KOPT-K1 (cell line): ENCODE data around the gene FNTB.
"Not testable (repeated sequence)": the region's sequence is repeated elsewhere in the genome, so short reads cannot be mapped to it uniquely, and the experiment has no call there.

Experiments used
- H3K27ac ChIP-seq: fragments of 200-600 bp; sonication (generic); 2 replicates; pipeline ENCODE4 v1.5.1; 2016; ENCODE audit warnings: antibody characterized with exemption, mild to moderate bottlenecking, low read depth, low read length; ENCODE audit not compliant: poor library complexity, severe bottlenecking
- H3K36me3 ChIP-seq: fragments of 200-600 bp; sonication (generic); 2 replicates; pipeline ENCODE4 v1.5.1; 2017; ENCODE audit warnings: antibody characterized with exemption, mild to moderate bottlenecking, low read length, moderate library complexity; ENCODE audit not compliant: insufficient read depth
- H3K9me3 ChIP-seq: fragments of 200-600 bp; sonication (generic); 2 replicates; pipeline ENCODE4 v1.5.1; 2017; ENCODE audit warnings: antibody characterized with exemption, low read length, mild to moderate bottlenecking; ENCODE audit not compliant: insufficient read depth, poor library complexity, severe bottlenecking

The FNTB gene

GRCh38 chr14:65082930-65083329, 96.2 kb downstream of the FNTB start:
- H3K9me3 ChIP-seq = peaks cover 21% of the 10 kb centered on the region
- H3K36me3 ChIP-seq = peaks cover 97% of the 10 kb centered on the region
- no peak overlapping the region for H3K27ac ChIP-seq

DNA sequence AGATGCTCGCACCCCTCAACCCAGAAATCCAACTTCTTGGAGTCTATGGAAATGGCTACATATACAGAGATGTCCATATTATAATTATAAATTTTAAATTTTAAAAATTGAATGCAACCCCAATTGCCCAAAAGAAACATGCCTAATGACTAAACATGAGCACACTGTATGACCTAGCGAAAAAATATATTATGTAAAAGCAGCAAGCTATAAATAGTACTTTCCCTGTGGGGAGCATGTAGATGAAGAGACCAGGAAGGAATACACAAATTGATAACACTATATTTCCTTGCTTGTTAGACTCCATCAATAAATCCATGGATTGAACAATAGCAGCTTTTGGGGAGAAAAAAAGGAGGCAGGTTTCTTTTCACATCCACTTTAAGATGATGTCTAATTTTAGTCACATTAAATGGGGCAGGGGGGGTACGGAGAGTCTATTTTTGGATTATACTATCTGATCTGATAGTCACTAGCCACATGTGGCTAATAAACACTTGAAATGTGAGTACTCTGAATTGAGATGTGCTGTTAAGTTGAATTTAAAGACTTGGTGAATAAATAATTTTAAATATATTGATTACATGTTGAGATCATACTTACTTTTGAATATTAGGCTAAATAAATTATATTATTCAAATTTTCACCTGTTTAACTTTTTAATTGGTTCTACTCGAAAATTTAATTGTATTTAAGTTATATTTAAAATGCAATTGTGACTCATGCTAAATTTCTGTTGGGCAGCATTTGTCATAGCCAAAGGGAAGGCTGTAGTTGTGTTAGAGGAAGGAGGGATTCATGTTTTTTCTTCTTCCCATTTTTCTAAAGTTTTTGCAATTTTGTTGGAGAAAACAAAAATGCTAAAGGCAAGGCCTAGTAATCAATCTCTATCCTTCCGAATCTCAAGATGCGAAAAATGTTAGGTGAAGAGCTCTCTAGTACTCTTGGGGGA, 98.1 kb downstream of the FNTB start:
- Histone ChIP-seq H3K9me3 (peaks cover 40% of the 10 kb centered on the region), H3K27ac (no peak overlapping the region), H3K36me3 (peaks cover 99% of the 10 kb centered on the region)

- H3K36me3 ChIP-seq = peaks cover 99% of the 10 kb centered on the region
- peaks cover 45% of the 10 kb centered on the region for H3K9me3 ChIP-seq
- not testable (repeated sequence) for H3K27ac ChIP-seq
Observed at GRCh38 chr14:65086686-65087085, 100.0 kb downstream of the FNTB start.

DNA sequence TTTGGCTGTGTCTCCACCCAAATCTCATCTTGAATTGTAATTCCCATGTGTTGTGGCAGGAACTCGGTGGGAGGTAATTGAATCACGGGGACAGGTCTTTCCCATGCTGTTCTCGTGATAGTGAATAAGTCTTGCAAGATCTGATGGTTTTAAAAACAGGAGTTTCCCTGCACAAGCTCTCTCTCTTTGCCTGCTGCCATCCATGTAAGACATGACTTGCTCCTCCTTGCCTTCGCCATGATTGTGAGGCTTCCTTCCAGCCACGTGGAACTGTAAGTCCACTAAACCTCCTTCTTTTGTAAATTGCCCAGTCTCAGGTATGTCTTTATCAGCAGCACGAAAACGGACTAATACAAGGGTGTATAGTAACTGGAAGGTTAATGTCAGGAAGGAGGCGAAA, 101.1 kb downstream of the FNTB start:
- H3K27ac ChIP-seq = not testable (repeated sequence)
- peaks cover 99% of the 10 kb centered on the region for H3K36me3 ChIP-seq
- peaks cover 45% of the 10 kb centered on the region for H3K9me3 ChIP-seq

GRCh38 chr14:65092349-65092748, 105.7 kb downstream of the FNTB start:
- no peak overlapping the region for H3K27ac ChIP-seq
- H3K36me3 ChIP-seq = peaks cover 100% of the 10 kb centered on the region
- peaks cover 30% of the 10 kb centered on the region for H3K9me3 ChIP-seq

- Histone ChIP-seq H3K27ac (peak overlapping the region; percentile 12), H3K36me3 (peaks cover 79% of the 10 kb centered on the region), H3K9me3 (no peaks in the 10 kb centered on the region)
Observed at GRCh38 chr14:65095633-65096205, 109.0 kb downstream of the FNTB start.

DNA sequence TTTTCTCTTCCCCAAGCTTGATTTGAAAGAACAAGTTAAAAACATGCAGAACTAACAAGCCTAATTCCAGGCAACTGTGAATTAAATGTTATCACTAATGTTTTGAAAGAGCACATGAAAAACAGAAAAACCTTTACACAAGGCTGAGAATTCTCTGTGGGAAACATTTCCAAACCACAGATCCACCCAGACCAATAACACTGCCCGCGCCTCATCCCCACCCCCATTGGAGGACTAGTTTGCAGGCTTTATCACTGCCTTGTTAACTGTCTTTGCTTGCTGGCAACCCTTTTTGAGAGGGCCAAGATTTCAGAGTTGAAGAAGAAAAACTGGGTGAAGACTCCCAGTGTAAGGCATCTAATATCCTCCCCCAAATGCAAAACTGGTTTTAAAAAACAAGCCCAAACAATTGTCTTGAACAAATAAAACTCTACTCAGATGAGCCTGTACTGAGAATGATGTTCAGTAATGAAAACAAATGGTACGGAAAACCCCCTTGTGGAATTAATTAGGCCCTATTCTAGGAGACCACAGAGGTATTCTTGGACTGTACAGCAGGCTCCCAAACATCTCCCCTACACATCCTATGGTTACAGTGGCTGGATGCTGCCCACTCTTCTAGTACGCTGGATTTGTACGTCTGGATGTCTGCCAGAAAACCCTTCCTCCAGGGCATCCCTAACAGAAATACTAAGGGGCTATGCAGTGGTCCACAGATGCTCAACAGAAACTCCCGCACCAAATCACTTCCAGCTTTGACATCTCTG, 109.8 kb downstream of the FNTB start:
- H3K27ac ChIP-seq = peak overlapping the region; percentile 12
- H3K36me3 ChIP-seq = peaks cover 71% of the 10 kb centered on the region
- H3K9me3 ChIP-seq = no peaks in the 10 kb centered on the region

- H3K9me3 ChIP-seq = no peaks in the 10 kb centered on the region
- peak overlapping the region; percentile 82 for H3K27ac ChIP-seq
- peaks cover 51% of the 10 kb centered on the region for H3K36me3 ChIP-seq
Observed at GRCh38 chr14:65098586-65098985, 111.9 kb downstream of the FNTB start.

DNA sequence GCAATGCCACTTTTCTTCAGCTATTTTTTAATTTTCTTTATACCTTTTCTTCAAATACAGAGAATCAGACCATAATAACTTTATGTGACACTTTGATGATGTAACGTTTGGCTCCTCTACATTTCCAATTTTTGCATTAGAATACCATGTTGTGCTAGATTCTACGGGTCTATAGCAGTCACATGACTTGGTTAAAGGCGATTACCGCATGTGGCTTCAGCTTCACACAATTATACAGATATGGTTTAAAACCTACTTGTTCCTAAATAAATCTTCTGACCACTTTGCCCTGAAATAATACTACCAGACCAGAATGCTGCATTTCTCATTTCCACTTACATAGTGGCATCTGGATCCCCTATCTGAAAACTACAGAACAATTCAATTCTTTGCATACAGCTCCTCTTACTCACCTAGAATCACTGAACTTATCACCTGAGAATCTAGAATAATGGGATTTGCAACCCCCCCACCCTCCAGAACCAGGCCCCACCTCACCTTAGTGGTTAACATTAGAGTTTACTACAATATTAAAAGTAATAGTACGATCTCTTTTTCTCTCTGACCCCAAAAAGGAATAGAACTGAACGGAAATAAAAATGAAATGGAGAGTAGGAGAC, 114.3 kb downstream of the FNTB start:
- Histone ChIP-seq H3K9me3 (no peaks in the 10 kb centered on the region), H3K27ac (peak overlapping the region; percentile 91), H3K36me3 (peaks cover 26% of the 10 kb centered on the region)

DNA sequence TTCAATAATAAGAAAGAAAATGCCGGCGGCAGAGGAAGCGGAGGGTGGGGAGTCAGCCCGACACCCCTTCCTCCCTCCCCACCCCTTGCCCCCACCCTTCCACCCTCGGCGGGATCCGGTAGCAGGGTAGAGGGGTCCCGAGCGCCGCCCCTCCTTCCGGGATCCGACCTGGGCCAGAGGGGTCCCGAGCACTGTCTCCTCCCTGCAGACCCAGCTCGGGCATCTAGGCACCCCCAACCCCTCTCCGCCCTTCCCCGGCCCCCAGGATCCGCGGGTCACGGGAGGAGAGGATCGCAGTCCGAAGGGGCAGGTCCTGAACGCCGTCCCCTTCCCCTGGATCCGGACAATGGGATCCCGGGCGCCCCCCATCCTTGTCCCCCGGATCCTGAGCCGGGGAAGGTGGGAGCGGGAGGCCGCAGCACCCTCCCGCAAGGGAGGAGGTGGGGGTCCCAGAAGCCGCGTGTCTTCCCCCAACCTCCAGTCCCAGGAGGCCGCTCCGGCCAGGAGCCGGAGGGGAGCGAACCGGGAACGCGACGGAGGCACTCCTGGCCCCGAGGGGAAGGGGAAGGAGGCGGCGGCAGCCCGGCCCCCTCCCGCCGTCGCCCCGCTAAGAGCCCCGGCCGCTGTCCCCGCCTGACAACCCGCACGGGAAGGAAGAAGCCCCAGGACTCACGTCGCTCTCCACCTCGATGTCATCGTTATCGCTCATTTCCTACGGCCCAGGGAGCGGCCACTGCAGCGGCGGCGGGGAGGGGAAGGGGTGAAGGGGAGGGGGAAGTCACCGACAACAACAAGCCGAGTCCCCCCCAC, 115.1 kb downstream of the FNTB start:
- Histone ChIP-seq H3K9me3 (no peaks in the 10 kb centered on the region), H3K27ac (peak overlapping the region; percentile 91), H3K36me3 (peaks cover 18% of the 10 kb centered on the region)

DNA sequence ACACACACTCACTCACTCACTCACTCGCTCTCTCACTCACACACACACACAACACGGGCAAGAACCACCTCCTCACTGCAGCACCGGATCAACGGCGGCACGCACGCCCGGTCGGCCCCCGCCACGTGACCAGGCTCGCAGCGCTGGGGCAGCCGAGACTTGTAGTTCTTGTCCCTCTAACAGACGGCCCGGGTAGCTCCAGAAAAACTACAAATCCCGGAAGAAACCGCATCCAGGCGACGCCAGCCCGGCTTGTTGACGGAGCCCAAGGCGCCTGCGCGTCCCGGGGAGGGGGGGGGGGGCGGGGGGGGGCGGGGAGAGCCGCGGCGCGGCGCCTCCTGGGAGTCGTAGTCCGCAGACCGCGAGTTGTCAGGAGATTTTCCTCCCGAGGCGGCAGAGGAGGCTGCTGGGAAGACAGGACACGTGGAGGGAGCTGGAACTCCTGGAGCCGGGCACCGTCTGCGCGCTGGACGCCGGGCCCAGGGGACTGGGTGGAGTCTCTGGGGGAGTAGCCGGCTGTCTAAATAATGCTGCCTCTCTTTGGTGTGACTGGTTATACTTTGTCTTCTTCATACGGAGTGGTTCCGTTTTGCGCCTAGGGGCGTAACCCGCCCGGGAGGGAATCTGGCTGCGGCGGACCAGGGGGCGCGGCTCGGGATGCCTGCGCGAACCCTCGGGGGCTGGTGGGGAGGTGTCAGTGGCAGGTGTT, 115.9 kb downstream of the FNTB start, which contains the start of gene MAX:
TSS of gene MAX (minus strand) at position 77 of the 709 bp plus-strand sequence. CDS start 178 bp downstream, outside the sequence.
- Histone ChIP-seq H3K9me3 (no peaks in the 10 kb centered on the region), H3K27ac (peak within 1 kb of the TSS; percentile 91), H3K36me3 (peaks cover 10% of the 10 kb centered on the region)

DNA sequence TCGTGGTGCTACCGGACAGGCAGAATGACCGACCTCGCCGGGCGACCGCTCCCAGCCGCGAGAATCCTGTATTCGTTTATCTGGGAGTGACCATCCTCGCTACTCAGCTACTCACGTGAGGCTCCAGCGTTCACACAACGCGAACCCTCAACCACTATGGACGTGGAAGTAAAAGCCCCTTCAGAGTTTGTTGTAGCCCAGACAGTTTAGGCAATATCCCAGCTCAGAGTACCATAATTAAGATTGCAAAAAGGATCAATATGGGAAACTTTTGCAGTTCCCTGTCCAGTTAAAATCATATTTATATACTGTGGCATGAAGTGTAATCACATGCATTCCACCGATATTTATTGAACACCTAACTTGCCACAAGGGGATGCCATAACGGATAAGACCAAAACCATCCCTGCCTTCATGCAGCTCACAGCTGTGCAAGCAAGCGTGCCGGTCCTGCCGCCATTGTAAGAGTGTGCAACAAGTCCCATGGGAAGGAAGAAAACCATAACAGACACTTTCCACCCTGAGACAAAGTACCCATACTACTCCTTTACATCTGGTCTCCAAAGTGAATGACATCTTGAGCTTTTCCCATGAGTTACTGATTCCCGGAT, 116.6 kb downstream of the FNTB start:
- Histone ChIP-seq H3K27ac (peak overlapping the region; percentile 48), H3K36me3 (0 out of 2 replicates have a peak, but pooled peaks cover 4% of the 10 kb centered on the region), H3K9me3 (no peaks in the 10 kb centered on the region)

- Histone ChIP-seq H3K27ac (no peak overlapping the region), H3K9me3 (no peaks in the 10 kb centered on the region)
Observed at GRCh38 chr14:65104791-65105190, 118.1 kb downstream of the FNTB start.

More at GRCh38 chr14:65104791-65105190, 118.1 kb downstream of the FNTB start:
- H3K36me3 ChIP-seq = 0 out of 2 replicates have a peak, but pooled peaks cover 2% of the 10 kb centered on the region
